HEK293 (cell line): ENCODE data around the gene CYP26B1.

Experiments
- CTCF ChIA-PET: fragments of 350-600 bp; formaldehyde crosslinking; extraction: SDS; loops from one replicate; lab custom pipeline; 2021; ENCODE audit warnings: antibody characterized with exemption; lab: Yijun Ruan, JAX
- POLR2A ChIA-PET: fragments of 300-600 bp; formaldehyde crosslinking; extraction: SDS; loops from one replicate; lab custom pipeline; 2020; ENCODE audit warnings: antibody characterized with exemption, inconsistent platforms; lab: Yijun Ruan, JAX
- H3K27ac ChIP-seq: fragments of 200-500 bp; sonication (Bioruptor generic); 2 replicates; pipeline ENCODE4 v1.5.1; 2014; ENCODE audit warnings: low read depth, low read length, control low read depth, inconsistent platforms; ENCODE audit errors: extremely low read depth
- H3K36me3 ChIP-seq, 2 experiments: fragments of 200-500 bp in 1 of 2; sonication (Bioruptor generic) in 1 of 2; 1 replicate in 1 of 2; 2 replicates in 1 of 2; pipeline ENCODE4 v1.5.1; 2014 to 2017; ENCODE audit warnings: inconsistent platforms in 2 of 2, low read length in 2 of 2; ENCODE audit not compliant: control insufficient read depth in 2 of 2, insufficient read depth in 1 of 2
- H3K4me1 ChIP-seq: fragments of 200-500 bp; sonication (Bioruptor generic); 2 replicates; pipeline ENCODE4 v1.5.1; 2014; ENCODE audit warnings: mild to moderate bottlenecking, low read length, inconsistent platforms; ENCODE audit not compliant: control insufficient read depth, insufficient read depth
- H3K4me3 ChIP-seq: 2 replicates; pipeline ENCODE4 v1.5.1; 2011; ENCODE audit warnings: low read depth, mild to moderate bottlenecking, control low read depth, low read length, moderate library complexity
- H3K9me3 ChIP-seq: fragments of 200-500 bp; sonication (Bioruptor generic); 2 replicates; pipeline ENCODE4 v1.5.1; 2014; ENCODE audit warnings: low read depth, low read length, inconsistent platforms; ENCODE audit not compliant: control insufficient read depth, insufficient read depth
- CTCF ChIP-seq: fragments of 450-650 bp; formaldehyde crosslinking; IDR thresholded peaks from 2 replicates; pipeline ENCODE4 v1.5.1; 2016; ENCODE audit warnings: missing biosample characterization, missing genetic modification characterization
- IKZF3 ChIP-seq: fragments of 450-650 bp; IDR thresholded peaks from 2 replicates; pipeline ENCODE4 v1.5.0; 2018; ENCODE audit warnings: missing biosample characterization, mild to moderate bottlenecking, missing genetic modification characterization, moderate library complexity
- REPIN1 ChIP-seq: fragments of 450-650 bp; formaldehyde crosslinking; IDR thresholded peaks from 2 replicates; pipeline ENCODE4 v1.5.1; 2017; ENCODE audit warnings: missing biosample characterization, missing genetic modification characterization, low read depth
- SCRT2 ChIP-seq: fragments of 450-650 bp; formaldehyde crosslinking; IDR thresholded peaks from 2 replicates; pipeline ENCODE4 v1.5.1; 2016; ENCODE audit warnings: missing biosample characterization, missing genetic modification characterization
- ZBTB21 ChIP-seq: fragments of 450-650 bp; formaldehyde crosslinking; IDR thresholded peaks from 2 replicates; pipeline ENCODE4 v1.5.1; 2017; ENCODE audit warnings: missing biosample characterization, missing genetic modification characterization
- ZEB2 ChIP-seq: fragments of 450-650 bp; formaldehyde crosslinking; IDR thresholded peaks from 2 replicates; pipeline ENCODE4 v1.5.1; 2016; ENCODE audit warnings: missing biosample characterization, missing genetic modification characterization
- ZNF148 ChIP-seq: fragments of 450-650 bp; formaldehyde crosslinking; IDR thresholded peaks from 2 replicates; pipeline ENCODE4 v1.5.0; 2017; ENCODE audit warnings: missing biosample characterization, missing genetic modification characterization, borderline replicate concordance
- ZNF174 ChIP-seq: fragments of 450-650 bp; formaldehyde crosslinking; IDR thresholded peaks from 2 replicates; pipeline ENCODE4 v1.5.0; 2017; ENCODE audit warnings: missing biosample characterization, mild to moderate bottlenecking, missing genetic modification characterization
- ZNF202 ChIP-seq: fragments of 450-650 bp; formaldehyde crosslinking; IDR thresholded peaks from 2 replicates; pipeline ENCODE4 v1.5.1; 2016; ENCODE audit warnings: missing biosample characterization, missing genetic modification characterization, borderline replicate concordance
- ZNF335 ChIP-seq: fragments of 450-650 bp; formaldehyde crosslinking; conservative IDR thresholded peaks from 2 replicates; pipeline ENCODE4 v1.5.1; 2016; ENCODE audit warnings: missing biosample characterization, missing genetic modification characterization
- ZNF416 ChIP-seq: fragments of 450-650 bp; formaldehyde crosslinking; IDR thresholded peaks from 2 replicates; pipeline ENCODE4 v1.5.1; 2016; ENCODE audit warnings: missing biosample characterization, missing genetic modification characterization
- ZNF488 ChIP-seq: fragments of 450-650 bp; formaldehyde crosslinking; IDR thresholded peaks from 2 replicates; pipeline ENCODE4 v1.5.1; 2016; ENCODE audit warnings: missing biosample characterization, missing genetic modification characterization
- ZNF544 ChIP-seq: fragments of 450-650 bp; formaldehyde crosslinking; IDR thresholded peaks from 2 replicates; pipeline ENCODE4 v1.5.0; 2017; ENCODE audit warnings: missing biosample characterization, missing genetic modification characterization
- ZNF664 ChIP-seq: fragments of 450-650 bp; formaldehyde crosslinking; IDR thresholded peaks from 2 replicates; pipeline ENCODE4 v1.5.1; 2016; ENCODE audit warnings: missing biosample characterization, missing genetic modification characterization
- ZSCAN16 ChIP-seq: fragments of 450-650 bp; formaldehyde crosslinking; IDR thresholded peaks from 2 replicates; pipeline ENCODE4 v1.5.1; 2016; ENCODE audit warnings: missing biosample characterization, missing genetic modification characterization
- ZSCAN30 ChIP-seq: fragments of 450-650 bp; IDR thresholded peaks from 2 replicates; pipeline ENCODE4 v1.5.1; 2018; ENCODE audit warnings: missing biosample characterization, mild to moderate bottlenecking, missing genetic modification characterization, moderate library complexity
- TF ChIP-seq, protein P1 (sequence below): fragments of 450-650 bp; formaldehyde crosslinking; IDR thresholded peaks from 2 replicates; pipeline ENCODE4 v1.5.1; 2016; ENCODE audit warnings: missing biosample characterization, missing genetic modification characterization

The CYP26B1 gene

GRCh38 chr2:72144274-72144631, 3.4 kb downstream of the CYP26B1 start:
- POLR2A ChIA-PET = no interaction called here
- CTCF ChIA-PET = no interaction called here
- Histone ChIP-seq H3K4me3 (peak overlapping the region; percentile 53), H3K27ac (peak overlapping the region; percentile 54; the same call in 1 of the 2 replicates), H3K9me3 (no peaks in the 10 kb centered on the region), H3K4me1 (peaks cover 8% of the 10 kb centered on the region), H3K36me3 (no peaks in the 10 kb centered on the region)
- TF ChIP-seq ZNF664 (tag by site-specific recombination) (no peak), ZBTB21 (tag by site-specific recombination) (no peak)

DNA sequence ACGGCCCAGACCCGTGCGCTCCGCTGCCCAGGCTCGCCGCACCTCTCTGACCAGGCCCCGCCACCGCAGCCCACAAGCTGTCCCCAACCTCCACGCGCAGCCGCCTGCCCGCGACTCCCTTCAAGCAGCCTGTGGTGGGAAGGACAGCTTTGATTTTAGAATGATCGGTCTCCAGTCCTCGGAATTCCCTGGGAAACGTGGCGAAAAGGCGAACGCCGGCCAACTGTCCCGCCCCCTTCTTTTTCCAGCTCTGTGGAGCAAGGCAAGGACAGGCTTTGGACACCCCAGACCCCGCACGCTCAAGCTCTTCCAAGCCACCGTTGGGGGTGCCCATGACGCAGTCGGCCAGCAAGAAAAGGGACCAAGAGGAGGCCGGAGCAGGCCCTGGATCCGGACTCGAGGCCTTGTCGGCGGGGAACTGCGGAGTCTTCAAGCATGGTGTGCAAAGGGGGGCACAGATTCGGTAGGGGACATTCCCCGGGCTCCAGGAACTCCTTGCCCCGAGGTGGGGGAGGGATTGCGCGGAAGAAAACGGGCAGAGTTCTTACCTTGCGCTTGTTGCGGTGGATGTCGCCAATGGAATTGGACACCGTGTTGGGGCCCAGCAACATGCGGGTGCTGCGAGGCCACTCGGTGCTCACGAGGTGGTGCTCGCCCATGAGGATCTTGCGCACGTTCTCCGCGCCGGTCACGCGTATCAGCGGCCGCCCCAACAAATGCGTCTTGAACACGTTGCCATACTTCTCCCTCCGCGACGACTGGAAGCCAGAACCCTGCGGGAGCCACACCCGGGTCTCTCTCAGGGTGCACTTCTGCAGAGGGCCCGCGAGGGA, 4.0 kb downstream of the CYP26B1 start:
- H3K27ac ChIP-seq = no peak overlapping the region
- POLR2A ChIA-PET = no interaction called here
- CTCF ChIA-PET = no interaction called here
- H3K4me3 ChIP-seq = no peak overlapping the region
- peaks cover 7% of the 10 kb centered on the region for H3K4me1 ChIP-seq
- H3K36me3 ChIP-seq = no peaks in the 10 kb centered on the region
- TF ChIP-seq ZSCAN16 (tag by site-specific recombination) (no peak), ZNF335 (no peak), SCRT2 (tag by site-specific recombination) (no peak), ZNF544 (tag by site-specific recombination) (no peak), ZNF202 (tag by site-specific recombination) (peak; percentile 49; the same call in 1 of the 2 replicates), ZEB2 (tag by site-specific recombination) (no peak), ZNF488 (tag by site-specific recombination) (no peak), REPIN1 (no peak), ZNF148 (tag by site-specific recombination) (no peak)
- H3K9me3 ChIP-seq = no peaks in the 10 kb centered on the region

DNA sequence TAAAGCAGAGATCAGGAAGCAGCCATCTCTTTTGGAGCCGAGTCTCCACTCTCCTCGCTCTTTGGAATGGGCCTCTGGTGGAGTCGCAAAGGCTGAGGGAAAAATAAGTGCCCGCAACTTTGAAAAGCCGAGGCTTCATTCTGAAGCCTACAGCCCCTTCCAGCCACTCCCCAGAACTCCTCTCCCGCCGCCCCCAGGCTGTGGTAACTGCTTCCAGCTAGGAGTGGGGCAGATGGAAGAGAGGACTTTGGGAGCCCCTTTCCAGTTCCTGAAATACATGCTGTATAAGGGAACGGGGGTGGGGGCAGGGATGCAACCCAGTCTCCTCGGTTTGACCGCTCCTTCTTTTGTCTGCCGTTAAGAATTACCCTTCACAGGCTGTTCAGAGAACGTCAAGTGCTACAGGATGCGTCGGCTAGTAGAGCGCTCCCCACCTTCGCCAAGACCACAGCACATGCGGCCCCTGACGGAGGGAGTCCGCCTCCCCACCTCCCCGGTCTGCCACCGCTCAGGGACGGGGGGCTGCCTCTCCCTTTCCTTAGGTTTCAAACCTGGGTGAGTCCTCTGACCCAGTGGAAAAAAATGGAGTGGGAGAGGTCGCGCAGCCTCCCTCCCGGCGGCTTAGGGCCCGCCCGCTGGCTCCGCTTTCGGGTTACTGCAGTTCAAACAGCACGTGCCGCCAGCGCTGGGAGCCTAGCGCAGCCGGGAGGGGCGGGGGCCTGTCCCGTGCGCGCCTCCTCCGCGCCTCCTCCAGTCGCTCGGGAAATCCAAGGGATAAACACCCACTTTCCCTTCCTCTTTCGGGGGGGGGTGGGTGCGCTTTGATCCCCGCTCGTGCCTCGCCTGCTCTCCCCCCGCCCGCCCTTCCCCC, 4.9 kb downstream of the CYP26B1 start:
- Histone ChIP-seq H3K4me3 (no peak overlapping the region), H3K36me3 (no peaks in the 10 kb centered on the region), H3K4me1 (peaks cover 3% of the 10 kb centered on the region), H3K27ac (no peak overlapping the region), H3K9me3 (no peaks in the 10 kb centered on the region)
- ChIA-PET CTCF (no interaction called here), POLR2A (no interaction called here)
- TF ChIP-seq ZNF174 (no peak), ZSCAN30 (tag by site-specific recombination) (no peak), CTCF (tag by site-specific recombination) (no peak), IKZF3 (tag by site-specific recombination) (no peak), ZNF416 (tag by site-specific recombination) (no peak)
- TF ChIP-seq, protein P1, sequence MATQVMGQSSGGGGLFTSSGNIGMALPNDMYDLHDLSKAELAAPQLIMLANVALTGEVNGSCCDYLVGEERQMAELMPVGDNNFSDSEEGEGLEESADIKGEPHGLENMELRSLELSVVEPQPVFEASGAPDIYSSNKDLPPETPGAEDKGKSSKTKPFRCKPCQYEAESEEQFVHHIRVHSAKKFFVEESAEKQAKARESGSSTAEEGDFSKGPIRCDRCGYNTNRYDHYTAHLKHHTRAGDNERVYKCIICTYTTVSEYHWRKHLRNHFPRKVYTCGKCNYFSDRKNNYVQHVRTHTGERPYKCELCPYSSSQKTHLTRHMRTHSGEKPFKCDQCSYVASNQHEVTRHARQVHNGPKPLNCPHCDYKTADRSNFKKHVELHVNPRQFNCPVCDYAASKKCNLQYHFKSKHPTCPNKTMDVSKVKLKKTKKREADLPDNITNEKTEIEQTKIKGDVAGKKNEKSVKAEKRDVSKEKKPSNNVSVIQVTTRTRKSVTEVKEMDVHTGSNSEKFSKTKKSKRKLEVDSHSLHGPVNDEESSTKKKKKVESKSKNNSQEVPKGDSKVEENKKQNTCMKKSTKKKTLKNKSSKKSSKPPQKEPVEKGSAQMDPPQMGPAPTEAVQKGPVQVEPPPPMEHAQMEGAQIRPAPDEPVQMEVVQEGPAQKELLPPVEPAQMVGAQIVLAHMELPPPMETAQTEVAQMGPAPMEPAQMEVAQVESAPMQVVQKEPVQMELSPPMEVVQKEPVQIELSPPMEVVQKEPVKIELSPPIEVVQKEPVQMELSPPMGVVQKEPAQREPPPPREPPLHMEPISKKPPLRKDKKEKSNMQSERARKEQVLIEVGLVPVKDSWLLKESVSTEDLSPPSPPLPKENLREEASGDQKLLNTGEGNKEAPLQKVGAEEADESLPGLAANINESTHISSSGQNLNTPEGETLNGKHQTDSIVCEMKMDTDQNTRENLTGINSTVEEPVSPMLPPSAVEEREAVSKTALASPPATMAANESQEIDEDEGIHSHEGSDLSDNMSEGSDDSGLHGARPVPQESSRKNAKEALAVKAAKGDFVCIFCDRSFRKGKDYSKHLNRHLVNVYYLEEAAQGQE (tag by site-specific recombination) = no peak
